ENCODE data around the gene GANC. TPM values are rescaled to one million over a fixed set of nuclear protein-coding genes. Genes with fewer than 3 reads are reported as not detected.

Gene GANC
- total RNA-seq, 2 donors from 2014 or later = 32.0 to 78.8 TPM

GRCh38 chr15:42358141-42358540, 85.1 kb downstream of the GANC start:
- ATAC-seq (ENCODE audit: insufficient number of reproducible peaks, low FRiP score, low read depth) (no peak), DNase-seq (ENCODE audit: low spot score) (no peak)
- Histone ChIP-seq H3K27me3 (replicated peaks; ENCODE audit: insufficient read depth) (no peaks in the 10 kb centered on the region), H3K4me3 (no peak overlapping the region), H3K27ac (no peak overlapping the region), H3K4me1 (ENCODE audit: control insufficient read depth in 1 of 2, low read depth in 2 of 2) (no peaks in the 10 kb centered on the region), H3K36me3 (peaks cover 3% of the 10 kb centered on the region), H3K9me3 (no peaks in the 10 kb centered on the region)
- TF ChIP-seq CTCF (IDR thresholded peaks at IDR 0.05) = no peak

GRCh38 chr15:42359249-42359648, 86.2 kb downstream of the GANC start, which contains the start of gene CAPN3:
Gene CAPN3, plus strand, starts transcription at chr15:42359501. Its CDS starts 305 bp downstream, at chr15:42359806.
- Histone ChIP-seq H3K4me1 (ENCODE audit: control insufficient read depth in 1 of 2, low read depth in 2 of 2) (no peaks in the 10 kb centered on the region), H3K9me3 (no peaks in the 10 kb centered on the region), H3K27me3 (replicated peaks; ENCODE audit: insufficient read depth) (no peaks in the 10 kb centered on the region), H3K36me3 (no peaks in the 10 kb centered on the region), H3K4me3 (no peak within 1 kb of the TSS), H3K27ac (no peak within 1 kb of the TSS)
- DNase-seq (ENCODE audit: low spot score) (no peak), ATAC-seq (ENCODE audit: insufficient number of reproducible peaks, low FRiP score, low read depth) (no peak)
- TF ChIP-seq CTCF (IDR thresholded peaks at IDR 0.05) = no peak

- H3K27me3 ChIP-seq (replicated peaks; ENCODE audit: insufficient read depth) = no peaks in the 10 kb centered on the region
- no peaks in the 10 kb centered on the region for H3K9me3 ChIP-seq
- TF ChIP-seq CTCF (IDR thresholded peaks at IDR 0.05) = no peak
- no peak overlapping the region for H3K27ac ChIP-seq
- H3K4me3 ChIP-seq = no peak overlapping the region
- no peaks in the 10 kb centered on the region for H3K36me3 ChIP-seq
- no peak for ATAC-seq (ENCODE audit: insufficient number of reproducible peaks, low FRiP score, low read depth)
- no peak for DNase-seq (ENCODE audit: low spot score)
- no peaks in the 10 kb centered on the region for H3K4me1 ChIP-seq (ENCODE audit: control insufficient read depth in 1 of 2, low read depth in 2 of 2)
These were observed 87.0 kb downstream of the GANC start for GRCh38 chr15:42359985-42360384.

GRCh38 chr15:42360535-42361112, 87.6 kb downstream of the GANC start:
- no peaks in the 10 kb centered on the region for H3K4me1 ChIP-seq (ENCODE audit: control insufficient read depth in 1 of 2, low read depth in 2 of 2)
- no peak for TF ChIP-seq CTCF (IDR thresholded peaks at IDR 0.05)
- H3K27ac ChIP-seq = no peak overlapping the region
- no peaks in the 10 kb centered on the region for H3K9me3 ChIP-seq
- H3K27me3 ChIP-seq (replicated peaks; ENCODE audit: insufficient read depth) = no peaks in the 10 kb centered on the region
- H3K36me3 ChIP-seq = no peaks in the 10 kb centered on the region
- no peak overlapping the region for H3K4me3 ChIP-seq
- DNase-seq (ENCODE audit: low spot score) (no peak), ATAC-seq (ENCODE audit: insufficient number of reproducible peaks, low FRiP score, low read depth) (no peak)

- Histone ChIP-seq H3K4me3 (no peak overlapping the region), H3K9me3 (no peaks in the 10 kb centered on the region), H3K4me1 (ENCODE audit: control insufficient read depth in 1 of 2, low read depth in 2 of 2) (no peaks in the 10 kb centered on the region), H3K36me3 (no peaks in the 10 kb centered on the region), H3K27ac (no peak overlapping the region), H3K27me3 (replicated peaks; ENCODE audit: insufficient read depth) (no peaks in the 10 kb centered on the region)
- ATAC-seq (ENCODE audit: insufficient number of reproducible peaks, low FRiP score, low read depth) (no peak), DNase-seq (ENCODE audit: low spot score) (no peak)
- TF ChIP-seq CTCF (IDR thresholded peaks at IDR 0.05) = no peak
These were observed 90.5 kb downstream of the GANC start for GRCh38 chr15:42363487-42363886.
